HG03521 (cell line): Measurements from ENCODE around the gene CDON.
A peak's percentile ranks its signal among the peaks of the same experiment; 100 is the strongest.

Experiments used
- ATAC-seq: cut with Tn5 transposase; IDR thresholded peaks from one replicate; pipeline ENCODE4 v1.9.1; 2021; ENCODE audit warnings: mild to moderate bottlenecking, moderate library complexity; ENCODE audit not compliant: unreplicated experiment

CDON gene, protein sequence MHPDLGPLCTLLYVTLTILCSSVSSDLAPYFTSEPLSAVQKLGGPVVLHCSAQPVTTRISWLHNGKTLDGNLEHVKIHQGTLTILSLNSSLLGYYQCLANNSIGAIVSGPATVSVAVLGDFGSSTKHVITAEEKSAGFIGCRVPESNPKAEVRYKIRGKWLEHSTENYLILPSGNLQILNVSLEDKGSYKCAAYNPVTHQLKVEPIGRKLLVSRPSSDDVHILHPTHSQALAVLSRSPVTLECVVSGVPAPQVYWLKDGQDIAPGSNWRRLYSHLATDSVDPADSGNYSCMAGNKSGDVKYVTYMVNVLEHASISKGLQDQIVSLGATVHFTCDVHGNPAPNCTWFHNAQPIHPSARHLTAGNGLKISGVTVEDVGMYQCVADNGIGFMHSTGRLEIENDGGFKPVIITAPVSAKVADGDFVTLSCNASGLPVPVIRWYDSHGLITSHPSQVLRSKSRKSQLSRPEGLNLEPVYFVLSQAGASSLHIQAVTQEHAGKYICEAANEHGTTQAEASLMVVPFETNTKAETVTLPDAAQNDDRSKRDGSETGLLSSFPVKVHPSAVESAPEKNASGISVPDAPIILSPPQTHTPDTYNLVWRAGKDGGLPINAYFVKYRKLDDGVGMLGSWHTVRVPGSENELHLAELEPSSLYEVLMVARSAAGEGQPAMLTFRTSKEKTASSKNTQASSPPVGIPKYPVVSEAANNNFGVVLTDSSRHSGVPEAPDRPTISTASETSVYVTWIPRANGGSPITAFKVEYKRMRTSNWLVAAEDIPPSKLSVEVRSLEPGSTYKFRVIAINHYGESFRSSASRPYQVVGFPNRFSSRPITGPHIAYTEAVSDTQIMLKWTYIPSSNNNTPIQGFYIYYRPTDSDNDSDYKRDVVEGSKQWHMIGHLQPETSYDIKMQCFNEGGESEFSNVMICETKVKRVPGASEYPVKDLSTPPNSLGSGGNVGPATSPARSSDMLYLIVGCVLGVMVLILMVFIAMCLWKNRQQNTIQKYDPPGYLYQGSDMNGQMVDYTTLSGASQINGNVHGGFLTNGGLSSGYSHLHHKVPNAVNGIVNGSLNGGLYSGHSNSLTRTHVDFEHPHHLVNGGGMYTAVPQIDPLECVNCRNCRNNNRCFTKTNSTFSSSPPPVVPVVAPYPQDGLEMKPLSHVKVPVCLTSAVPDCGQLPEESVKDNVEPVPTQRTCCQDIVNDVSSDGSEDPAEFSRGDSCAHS (N-terminal part only)

DNA sequence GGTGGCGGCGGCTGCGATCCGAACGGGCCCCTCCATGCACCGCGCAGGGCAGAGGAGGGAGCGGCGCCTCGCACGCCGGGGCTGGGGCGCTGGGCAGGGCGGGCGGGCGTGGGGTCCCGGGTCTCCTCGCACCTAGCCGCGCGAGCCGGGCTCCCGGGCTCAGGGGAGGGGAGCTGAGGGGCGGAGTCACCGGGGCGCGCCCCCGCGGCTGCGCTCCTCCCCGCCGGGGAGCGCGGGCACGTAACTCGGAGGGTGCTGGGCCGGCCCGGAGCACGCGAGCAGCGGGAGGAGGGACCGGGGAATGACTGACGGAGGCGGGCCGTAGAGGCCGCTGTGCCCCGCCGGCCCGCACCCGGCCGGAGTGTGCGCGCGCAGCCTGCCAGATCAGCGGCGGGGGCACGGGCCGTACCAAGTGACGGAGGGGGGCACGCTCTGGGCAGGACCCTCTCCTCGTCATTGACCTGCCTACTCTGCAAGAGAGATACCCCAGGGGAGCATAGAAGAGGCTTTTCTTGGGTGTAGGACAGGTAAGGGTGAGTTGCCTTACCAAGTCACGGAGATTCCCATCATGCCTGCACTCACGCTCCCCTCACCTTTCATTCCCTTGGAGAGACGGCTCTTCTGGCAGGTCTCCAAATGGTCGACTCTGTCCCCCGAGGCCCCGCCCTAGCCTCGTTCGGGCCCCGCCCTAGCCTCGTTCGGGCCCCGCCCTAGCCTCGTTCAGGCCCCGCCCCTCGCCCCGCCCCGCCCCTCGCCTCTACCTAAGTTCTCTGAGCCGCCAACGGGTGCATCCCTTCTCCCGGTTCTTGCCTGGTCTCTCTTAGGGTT lies at the start of gene CDON:
TSS of gene CDON (minus strand) at position 188 of the 828 bp plus-strand sequence. CDS start 39,390 bp downstream, outside the sequence.
- peak; percentile 97 for ATAC-seq

DNA sequence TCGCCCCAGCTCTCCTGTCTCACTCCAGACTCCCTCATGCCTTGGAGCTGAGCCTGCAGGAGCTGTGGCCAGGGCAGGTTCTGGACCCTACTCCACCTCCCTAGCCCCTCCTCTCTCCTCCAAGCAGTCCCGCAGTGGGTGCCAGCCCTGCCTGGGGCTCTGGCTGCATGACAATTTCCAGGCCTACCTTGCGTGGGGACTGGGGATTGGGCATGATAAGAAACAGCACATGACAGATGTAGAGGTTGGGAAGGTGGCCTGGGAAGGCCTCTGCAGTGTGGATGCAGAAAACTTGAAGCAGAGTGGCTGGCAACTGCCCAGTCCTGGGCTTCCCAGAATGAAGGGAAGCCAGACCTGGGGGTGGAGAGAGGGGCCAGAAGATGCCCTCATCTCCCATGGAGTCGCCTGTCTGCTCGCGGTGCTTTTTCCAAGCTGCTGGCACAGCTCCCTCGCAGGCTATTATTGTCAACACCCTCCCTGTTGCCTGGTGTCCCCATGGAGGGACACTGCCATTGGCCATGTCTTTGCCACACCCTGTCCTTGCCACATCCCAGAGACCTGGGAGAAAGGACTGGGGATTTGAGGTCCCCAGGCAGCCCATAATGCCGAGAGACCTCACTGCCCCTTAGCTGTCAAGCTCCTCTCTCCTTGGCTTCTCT lies 48.9 kb upstream of the CDON start:
- ATAC-seq: no peak

DNA sequence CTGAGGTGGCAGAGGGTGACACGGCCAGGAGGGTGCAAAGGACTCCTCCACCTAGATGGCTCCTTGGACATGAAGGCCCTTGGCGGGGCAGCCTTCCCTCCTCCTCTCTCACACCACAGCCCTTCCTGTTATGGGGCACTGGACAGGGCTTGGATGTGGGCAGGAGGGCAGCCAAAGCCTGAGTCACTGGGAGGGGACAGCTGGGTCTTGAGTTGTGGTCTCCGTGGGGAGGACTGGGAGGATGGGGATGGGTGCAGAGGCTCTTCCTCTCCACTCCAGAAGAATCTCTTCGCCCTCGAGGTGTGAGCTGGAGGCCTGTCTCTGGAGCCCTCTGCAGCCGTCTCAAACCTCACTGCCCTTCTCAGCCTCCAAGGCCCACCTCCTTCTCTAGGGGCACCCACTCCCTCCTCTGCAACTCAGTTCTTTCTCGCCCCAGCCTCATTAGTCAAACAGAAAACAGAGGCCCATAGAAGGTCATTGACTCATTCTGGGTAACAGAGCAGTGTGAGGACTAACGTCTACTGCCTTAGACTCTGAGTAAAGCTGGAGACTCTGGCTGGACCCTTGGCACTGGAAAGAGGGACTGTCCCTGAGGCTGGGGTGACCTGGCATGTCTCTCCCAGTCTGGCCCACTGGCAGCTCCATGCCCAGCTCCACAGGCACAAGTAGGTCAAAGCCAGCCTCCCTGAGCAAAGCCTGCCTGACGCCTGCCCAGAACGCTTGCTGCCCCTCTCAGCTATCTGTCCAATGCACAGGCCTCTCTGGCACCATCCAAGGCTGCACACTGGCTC lies 47.5 kb upstream of the CDON start:
- no peak for ATAC-seq

DNA sequence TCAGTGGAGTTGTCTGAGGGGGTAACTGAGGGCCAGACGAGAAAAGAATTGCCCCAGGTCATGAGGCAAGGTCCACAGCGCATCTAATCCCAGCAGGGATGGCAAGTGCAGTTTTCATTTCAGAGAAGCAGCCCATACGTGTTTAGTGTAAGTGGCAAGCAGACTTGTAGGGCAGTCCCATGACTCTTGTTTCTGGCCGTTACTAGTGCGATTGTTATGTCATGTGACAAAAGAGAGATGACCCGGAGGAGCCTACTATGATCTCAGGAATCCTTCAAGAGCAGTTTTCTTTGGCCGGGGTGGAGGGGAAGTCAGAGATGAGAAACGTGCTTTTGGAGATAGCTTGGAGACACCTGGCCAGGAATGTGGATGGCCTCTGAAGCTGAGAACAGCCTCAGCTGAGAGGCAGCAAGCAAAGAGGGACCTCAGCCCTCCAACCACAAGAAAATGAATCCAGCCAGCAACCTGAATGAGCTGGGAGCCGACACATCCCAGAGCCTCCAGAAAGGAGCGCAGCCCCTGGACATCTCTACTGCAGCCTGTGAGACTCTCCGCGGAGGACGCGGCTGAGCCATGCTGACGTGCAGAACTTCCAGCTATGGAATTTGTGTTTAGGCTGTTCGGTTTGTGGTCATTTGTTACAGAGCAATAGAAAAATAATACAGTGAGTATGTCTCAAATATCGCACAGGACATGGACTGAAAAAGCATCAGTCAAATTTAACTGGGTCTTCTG lies 44.1 kb upstream of the CDON start:
- ATAC-seq: no peak

DNA sequence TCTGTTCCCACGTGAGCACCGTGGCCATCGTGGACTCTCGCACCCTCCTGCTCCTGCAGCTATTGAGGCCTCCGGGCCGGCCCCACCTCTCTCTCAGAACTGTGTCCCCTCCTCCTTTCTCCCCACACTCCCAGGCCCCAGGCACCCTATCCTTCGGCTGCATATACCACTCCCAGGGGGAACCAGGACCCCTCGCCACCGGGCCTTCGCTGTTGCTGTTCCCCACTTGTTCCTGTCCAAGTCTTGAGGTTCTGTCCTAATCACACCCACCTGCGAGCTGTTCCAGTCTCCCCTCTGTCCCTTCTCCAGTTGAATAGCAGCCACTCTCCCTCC lies 43.0 kb upstream of the CDON start:
- ATAC-seq: no peak

DNA sequence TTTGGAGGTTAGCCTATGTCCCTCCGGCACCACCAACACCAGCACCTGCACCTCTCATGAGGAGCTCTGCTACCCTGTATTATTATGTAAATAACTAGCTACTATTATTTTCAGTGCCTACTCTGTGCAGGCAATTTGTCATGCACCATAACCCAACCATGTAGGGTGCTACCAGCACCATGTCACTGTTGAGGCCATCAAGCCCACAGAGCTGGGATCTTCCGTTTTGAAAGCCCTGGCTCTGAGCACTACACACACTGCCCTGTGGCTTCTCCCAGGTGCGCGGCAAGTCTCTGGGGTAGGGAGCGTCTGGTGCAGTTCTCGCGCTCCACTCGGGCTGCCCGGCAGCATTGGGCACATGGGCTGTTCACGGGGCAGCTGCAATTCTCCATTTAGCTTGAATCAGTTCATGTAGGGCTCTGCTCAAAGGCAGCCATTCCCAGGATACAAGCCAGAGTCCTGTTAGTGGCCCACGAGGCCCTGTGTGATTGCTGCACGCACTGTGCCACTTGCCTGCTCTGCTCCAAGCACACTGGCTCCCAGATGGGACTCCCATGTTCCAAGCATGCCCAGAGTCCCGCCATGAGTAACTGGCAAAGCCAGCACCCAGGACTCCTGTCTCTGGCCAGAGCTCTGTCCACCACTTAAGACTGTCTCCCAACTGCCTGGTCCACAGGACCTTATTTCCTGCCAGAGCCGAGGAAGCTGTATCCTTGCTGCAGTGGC lies 42.5 kb upstream of the CDON start:
- ATAC-seq: no peak

DNA sequence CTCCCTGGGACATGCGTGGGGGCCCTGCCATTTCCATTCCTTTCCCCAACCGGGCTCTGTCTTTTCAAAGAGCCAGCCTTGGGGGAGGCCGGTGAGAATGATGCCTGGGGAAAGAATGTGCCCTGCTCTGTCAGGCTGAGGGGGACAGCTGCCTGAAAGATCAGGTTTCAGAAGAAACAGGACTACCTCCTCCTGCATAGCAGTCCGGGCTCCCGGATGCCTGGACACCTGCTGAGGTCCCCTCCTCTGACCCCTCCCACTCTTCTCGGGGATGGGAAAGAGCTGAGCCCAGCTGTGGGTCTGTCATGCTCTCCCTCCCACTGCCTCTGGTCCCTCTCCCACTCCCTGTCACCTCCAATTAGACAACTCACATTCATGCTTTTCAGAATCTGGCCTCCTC lies 41.8 kb upstream of the CDON start:
- no peak for ATAC-seq

DNA sequence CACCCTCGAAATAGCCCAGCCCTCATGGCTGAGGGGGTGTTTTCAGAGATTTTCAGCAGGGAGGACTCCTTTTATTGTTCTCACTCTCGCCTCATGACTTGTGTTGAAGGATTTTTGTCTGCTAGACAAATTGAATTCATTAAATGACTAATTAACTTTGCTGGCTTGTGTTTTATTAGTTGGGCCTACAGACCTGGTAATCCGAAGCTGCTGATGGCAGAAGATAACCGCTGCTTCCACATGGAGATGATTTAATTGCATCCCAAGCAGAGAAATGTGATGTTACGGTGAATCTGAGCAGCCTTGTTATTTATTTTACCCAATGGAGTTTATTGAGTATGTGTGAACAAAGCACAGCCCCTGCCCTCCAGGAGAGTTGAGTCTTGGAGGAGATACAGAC lies 40.5 kb upstream of the CDON start:
- no peak for ATAC-seq

DNA sequence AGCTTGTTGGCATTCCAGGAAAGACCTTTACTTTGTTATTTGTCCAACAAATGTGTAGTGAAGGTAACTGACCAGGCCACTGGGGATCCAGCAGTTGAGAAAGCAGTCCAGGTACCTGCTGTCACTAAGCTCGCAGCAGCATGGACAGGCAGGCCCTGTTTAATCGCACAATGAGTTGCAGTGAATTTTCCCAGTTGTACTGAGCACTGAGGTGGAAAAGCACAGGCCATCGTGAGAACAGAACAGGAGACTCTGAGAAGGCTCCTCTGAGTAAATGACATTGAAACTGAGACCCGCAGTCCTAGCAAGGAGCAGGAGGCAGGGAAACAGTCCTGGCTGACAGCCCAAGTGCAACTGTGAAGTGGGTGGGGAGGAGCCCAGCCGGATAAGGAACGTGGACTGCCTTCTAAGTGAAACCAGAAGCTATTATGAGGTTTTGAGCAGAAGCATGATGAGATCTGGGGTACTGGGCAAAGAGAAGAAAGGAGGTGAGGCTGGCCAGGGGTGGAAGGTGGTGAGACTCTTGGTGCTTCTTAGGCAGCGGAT lies 39.8 kb upstream of the CDON start:
- ATAC-seq: no peak

DNA sequence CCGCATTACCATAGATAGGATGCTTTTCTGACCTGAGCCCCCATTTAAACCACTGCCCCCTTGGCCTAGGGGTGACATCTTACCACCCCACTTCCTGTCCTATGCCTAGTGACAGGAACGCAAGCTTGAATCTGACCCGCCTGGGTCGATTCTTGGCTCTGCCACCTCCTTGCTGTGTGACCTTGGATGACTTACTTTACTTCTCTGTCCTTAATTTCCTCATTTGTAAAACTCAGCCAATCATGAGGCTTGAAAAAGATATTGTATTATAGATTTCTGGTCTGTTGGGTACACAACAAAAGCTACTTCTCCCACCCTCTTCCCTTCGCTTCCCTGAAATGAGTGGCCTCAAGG lies 39.2 kb upstream of the CDON start:
- ATAC-seq: no peak

DNA sequence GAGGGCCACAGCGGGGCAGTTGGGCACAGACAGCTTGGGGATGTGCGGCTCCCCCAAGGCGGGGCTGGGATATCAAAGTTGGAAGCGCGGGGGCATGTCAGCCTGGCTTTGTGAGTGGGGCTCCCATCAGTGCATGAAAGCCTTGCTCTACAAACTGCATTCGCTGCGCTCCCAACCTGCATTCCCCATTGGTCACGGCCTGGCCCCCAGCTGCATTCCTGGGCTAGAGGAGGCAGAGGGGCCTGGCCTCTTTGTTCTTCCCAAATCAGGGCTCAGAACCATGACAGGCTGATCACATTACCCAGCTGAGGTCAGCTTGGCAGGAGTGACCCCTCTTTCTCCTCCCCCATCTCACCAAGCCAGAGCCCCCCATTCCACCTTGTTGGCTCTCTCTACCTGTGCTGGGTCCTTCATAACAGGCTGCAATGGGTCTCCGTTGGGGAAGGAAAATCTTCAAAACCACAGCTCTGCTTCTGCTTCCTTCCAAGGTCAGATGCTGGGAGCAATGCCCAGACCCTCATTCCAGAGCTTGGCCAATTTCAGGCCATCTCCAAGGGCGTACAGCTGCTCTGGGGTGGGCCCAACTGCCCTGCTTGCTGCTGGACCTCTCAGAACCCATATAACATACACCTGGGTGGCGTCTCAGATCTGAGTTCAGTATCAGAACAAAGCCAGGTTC lies 38.7 kb upstream of the CDON start:
- ATAC-seq: no peak

DNA sequence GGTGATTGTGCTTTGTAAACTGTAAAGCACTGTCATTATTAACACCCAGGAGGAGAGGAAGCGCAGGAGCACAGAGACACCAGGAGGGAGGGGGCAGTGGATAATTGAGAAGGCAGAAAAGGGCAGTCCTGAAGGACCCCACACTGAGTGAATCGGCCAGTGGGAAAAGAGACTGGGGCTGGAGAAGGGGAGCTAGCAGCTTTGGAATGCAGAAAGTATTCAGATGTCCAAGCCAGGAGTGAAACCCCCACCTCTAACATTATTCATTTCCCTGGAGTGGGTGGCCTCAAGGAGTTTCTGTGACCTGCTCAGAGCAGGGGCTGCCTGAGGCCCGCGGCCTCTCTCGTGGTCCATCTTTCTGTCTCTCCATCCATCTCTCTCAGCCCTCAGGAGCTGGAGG lies 38.0 kb upstream of the CDON start:
- ATAC-seq: no peak

DNA sequence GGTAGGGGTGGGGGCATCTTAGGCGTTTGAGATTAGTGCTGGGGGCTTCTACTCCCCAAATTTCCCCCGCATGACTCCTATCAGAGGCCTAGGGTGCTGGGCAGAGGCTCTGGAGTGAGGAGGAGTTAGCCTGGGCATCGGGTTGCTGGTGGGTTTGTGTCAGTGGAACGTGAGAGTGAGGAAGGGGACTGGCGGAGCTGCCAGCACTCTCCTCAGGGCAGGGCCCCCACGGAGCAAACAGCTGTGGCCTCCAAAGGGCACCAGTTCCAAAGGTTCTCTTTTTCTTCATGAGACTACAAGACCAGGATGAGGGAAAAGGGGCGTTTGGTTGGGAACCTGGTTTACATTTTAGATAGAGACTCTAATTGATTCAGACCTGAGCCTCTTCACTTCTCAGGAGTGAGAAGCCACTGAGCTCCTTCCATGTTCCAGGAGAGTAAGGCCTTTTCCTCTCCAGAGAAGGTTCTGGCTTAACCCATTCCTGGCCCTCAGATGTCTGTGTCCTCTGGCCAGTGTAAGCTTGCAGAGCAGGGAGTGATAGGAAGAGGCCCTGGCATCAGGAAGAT lies 35.6 kb upstream of the CDON start:
- no peak for ATAC-seq

DNA sequence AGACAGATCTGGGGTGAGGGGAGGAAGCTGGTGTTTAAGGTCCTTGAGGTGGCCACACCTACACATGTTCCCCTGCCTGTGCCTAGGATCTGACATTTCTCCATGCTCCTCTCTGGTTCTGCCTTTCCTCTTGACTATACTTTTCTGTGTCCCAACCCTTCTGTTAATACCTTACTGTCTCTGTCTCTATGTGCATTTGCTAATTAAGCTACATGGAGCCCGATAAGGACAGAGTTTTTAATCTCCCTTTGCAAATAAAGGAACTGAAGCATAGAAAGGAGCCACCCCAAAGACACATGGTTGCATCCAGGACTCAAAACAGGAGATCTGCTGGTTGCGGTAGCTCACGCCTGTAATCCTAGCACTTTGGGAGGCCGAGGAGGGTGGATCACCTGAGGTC lies 33.1 kb upstream of the CDON start:
- no peak for ATAC-seq

DNA sequence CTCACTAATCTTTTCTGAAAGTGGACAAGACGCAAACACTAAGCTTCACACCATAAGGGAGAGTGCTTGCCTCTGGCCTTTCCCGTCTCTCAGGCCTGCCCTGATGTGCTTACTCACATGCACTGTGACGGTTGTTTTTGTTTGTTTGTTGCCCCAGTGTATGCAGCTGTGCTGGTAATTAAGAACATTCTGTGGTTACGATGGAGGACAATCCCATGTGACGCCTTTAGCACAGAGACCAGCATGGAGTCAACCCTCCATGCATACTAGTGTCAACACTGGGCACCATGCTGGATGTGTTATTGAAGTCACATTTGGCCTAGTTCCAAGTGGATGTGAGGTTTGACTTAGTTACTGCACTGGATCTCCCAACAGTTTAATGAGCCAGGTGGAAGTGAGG lies 27.8 kb upstream of the CDON start:
- ATAC-seq: no peak

DNA sequence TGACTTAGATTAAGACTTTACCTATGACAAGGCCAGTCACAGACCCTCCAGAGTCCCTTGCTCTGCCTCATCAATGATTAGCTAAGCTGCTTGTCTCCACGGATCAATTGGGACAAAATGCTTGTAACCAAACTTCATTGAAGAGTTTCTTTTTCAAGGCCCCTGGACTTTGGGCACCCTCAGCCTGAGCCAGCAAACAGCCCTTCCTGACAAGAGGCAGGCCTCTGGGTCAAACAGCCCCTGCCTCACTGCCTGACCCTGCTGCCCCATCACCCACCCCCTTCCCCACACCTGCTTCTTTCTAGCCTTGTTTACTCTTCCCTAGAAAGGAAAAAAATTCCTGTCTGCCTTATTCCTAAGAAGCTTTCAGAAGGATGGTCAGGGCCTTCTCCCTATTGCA lies 26.3 kb upstream of the CDON start:
- no peak for ATAC-seq

DNA sequence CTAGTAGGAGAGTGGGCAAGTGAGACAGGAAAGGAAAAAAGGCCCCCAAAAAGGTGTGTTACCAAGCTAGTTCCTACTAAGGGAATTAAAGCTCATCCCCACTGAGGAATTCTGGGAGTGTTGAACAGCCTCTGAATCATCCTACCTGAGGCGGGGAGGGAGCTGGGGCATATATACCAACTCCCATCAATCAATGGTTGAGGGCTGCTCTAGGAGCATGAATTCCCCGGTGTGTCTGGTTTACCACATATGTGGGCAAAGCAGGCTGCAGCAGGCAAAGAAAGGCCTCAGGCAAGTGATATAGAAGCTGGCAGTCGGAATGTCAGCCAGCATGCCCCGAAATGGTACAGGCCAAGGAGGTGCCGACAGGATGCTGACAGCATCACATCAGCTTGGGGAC lies 23.6 kb upstream of the CDON start:
- no peak for ATAC-seq
